ENCODE data around the gene CSTF1. TPM values are rescaled to one million over a fixed set of nuclear protein-coding genes. Genes with fewer than 3 reads are reported as not detected.

Gene CSTF1
- total and polyA plus RNA-seq, 3 donors from 2014 or later = 41.8 to 80.6 (median 53.3) TPM

DNA sequence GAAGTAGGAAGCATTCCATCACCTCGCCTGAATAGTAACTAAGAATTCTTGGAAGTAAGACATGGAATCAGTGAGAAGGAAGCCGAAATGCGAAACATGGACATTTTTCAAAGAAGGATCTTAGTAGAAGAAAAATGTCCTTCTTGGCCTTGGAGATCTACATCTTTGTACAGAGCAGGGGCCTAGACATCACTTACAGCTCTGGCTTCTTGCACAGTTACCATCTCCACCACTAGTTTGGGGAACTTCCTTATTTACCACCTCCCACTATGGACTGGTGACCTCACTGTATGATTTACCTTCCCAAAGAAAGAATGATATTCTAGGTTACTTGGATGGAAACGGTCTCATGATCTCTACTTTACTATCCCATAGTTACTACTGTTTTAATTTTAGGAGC lies 35.4 kb downstream of the CSTF1 start:
- TF ChIP-seq CTCF (IDR thresholded peaks at IDR 0.05) = no peak
- TF ChIP-seq POLR2A (IDR thresholded peaks at IDR 0.05) = no peak
- intact Hi-C loops (cut with DNase I; ENCODE audit: low total_unique reads) = no loop called here
- Histone ChIP-seq H3K27me3 (no peaks in the 10 kb centered on the region), H3K27ac (no peak overlapping the region), H3K4me3 (no peak overlapping the region), H3K36me3 (ENCODE audit: low read depth, missing control alignments) (no peaks in the 10 kb centered on the region), H3K9me3 (no peaks in the 10 kb centered on the region), H3K4me1 (peaks cover 2% of the 10 kb centered on the region)
- 84 to 86% methylated on average over 4 of the region's 4 CpGs for WGBS, 2 donors
- no peak for DNase-seq

DNA sequence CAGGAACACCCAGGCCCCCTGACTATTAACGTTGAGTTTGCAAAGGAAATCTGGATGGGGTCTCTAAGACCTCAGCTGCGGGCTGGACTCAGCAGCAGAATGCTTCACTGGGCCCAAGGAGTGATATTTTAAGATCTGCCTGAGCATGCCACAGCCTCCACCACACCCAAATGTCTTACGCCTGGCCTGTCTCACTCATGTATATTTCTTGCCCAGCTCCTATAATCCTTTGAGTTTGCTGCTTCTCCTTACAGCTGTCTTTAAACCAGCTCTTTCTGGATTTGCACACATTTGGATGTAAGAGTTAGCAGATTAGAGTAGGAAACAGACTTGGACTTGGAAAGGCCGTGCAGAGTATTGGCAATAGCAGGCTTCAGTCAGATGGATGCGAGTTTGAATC lies 36.0 kb downstream of the CSTF1 start:
- Histone ChIP-seq H3K36me3 (ENCODE audit: low read depth, missing control alignments) (no peaks in the 10 kb centered on the region), H3K4me1 (no peaks in the 10 kb centered on the region), H3K4me3 (no peak overlapping the region), H3K9me3 (no peaks in the 10 kb centered on the region), H3K27ac (no peak overlapping the region), H3K27me3 (no peaks in the 10 kb centered on the region)
- intact Hi-C loops (cut with DNase I; ENCODE audit: low total_unique reads) = no loop called here
- 91% methylated on average over 5 of the region's 5 CpGs for WGBS, 2 donors
- TF ChIP-seq CTCF (IDR thresholded peaks at IDR 0.05) (no peak), POLR2A (IDR thresholded peaks at IDR 0.05) (no peak)
- no peak for DNase-seq

DNA sequence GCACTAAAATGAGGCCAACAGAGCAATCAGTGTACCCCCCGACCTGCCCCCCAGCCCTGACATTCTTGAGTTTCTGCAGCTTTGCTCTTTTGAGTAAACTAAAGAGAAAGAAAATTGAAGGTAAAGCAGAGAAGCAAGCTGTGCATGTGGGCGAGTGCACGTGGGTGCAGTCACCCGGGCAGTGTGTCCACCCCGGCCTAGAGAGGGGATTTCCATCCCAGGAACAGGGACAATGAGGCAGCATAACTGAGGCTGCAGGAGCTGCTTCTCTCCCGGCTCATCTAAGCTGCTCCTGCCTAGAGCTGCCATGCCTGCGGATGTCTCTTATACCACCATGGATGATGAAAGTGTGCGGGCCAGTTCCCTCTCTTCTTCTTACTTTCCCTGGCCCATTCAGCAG lies 36.4 kb downstream of the CSTF1 start:
- WGBS, 2 donors = 77 to 81% methylated on average over 8 of the region's 8 CpGs
- no peaks in the 10 kb centered on the region for H3K9me3 ChIP-seq
- no peak for DNase-seq
- no peaks in the 10 kb centered on the region for H3K36me3 ChIP-seq (ENCODE audit: low read depth, missing control alignments)
- TF ChIP-seq POLR2A (IDR thresholded peaks at IDR 0.05) = no peak
- TF ChIP-seq CTCF (IDR thresholded peaks at IDR 0.05) = no peak
- no peaks in the 10 kb centered on the region for H3K27me3 ChIP-seq
- no peak overlapping the region for H3K27ac ChIP-seq
- no peaks in the 10 kb centered on the region for H3K4me1 ChIP-seq
- intact Hi-C loops (cut with DNase I; ENCODE audit: low total_unique reads) = no loop called here
- no peak overlapping the region for H3K4me3 ChIP-seq

DNA sequence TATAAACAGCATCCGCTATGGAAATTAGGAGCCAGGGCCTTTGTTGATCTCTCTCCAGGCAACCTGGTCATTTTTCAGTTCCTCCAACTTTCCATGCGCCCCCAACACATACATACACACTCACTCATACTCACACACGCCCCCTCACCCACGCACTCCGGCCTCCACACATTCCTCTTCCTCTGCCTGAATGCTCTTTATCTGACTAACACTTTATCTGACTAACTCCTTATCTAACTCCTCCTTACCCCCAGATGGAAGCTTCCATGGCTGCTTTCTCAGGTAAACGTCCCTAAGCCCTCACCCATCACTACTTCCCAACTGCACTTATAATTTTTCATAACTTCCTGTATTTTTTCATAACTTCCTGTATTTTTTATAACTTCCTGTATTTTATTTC lies 37.1 kb downstream of the CSTF1 start:
- Histone ChIP-seq H3K27ac (no peak overlapping the region), H3K4me3 (no peak overlapping the region), H3K9me3 (no peaks in the 10 kb centered on the region), H3K36me3 (ENCODE audit: low read depth, missing control alignments) (no peaks in the 10 kb centered on the region), H3K4me1 (no peaks in the 10 kb centered on the region), H3K27me3 (no peaks in the 10 kb centered on the region)
- intact Hi-C loops (cut with DNase I; ENCODE audit: low total_unique reads) = no loop called here
- TF ChIP-seq POLR2A (IDR thresholded peaks at IDR 0.05) = no peak
- no peak for TF ChIP-seq CTCF (IDR thresholded peaks at IDR 0.05)
- no peak for DNase-seq
- 65 to 66% methylated on average over 6 of the region's 6 CpGs for WGBS, 2 donors

GRCh38 chr20:56429941-56430340 lies 37.5 kb downstream of the CSTF1 start:
- 66 to 68% methylated on average over 4 of the region's 4 CpGs for WGBS, 2 donors

More at GRCh38 chr20:56429941-56430340, 37.5 kb downstream of the CSTF1 start:
- H3K36me3 ChIP-seq (ENCODE audit: low read depth, missing control alignments) = no peaks in the 10 kb centered on the region
- intact Hi-C loops (cut with DNase I; ENCODE audit: low total_unique reads) = no loop called here
- no peaks in the 10 kb centered on the region for H3K4me1 ChIP-seq
- H3K27me3 ChIP-seq = no peaks in the 10 kb centered on the region
- DNase-seq = no peak
- no peak overlapping the region for H3K4me3 ChIP-seq
- H3K27ac ChIP-seq = no peak overlapping the region
- H3K9me3 ChIP-seq = no peaks in the 10 kb centered on the region
- no peak for TF ChIP-seq CTCF (IDR thresholded peaks at IDR 0.05)
- TF ChIP-seq POLR2A (IDR thresholded peaks at IDR 0.05) = no peak

All from testis (tissue), 3 donors.